Measurements from ENCODE around the gene PCDHA6.
"Not testable (repeated sequence)": the region's sequence is repeated elsewhere in the genome, so short reads cannot be mapped to it uniquely, and the experiment has no call there.

Gene PCDHA6

GRCh38 chr5:140827704-140828361 is at the start of gene PCDHA6:
TSS of gene PCDHA6 (plus strand) at chr5:140827960. CDS start at chr5:140828092, 132 bp downstream.
- no peak for DNase-seq

GRCh38 chr5:140780512-140780911 is 47.2 kb upstream of the PCDHA6 start:
- DNase-seq: no peak

DNA sequence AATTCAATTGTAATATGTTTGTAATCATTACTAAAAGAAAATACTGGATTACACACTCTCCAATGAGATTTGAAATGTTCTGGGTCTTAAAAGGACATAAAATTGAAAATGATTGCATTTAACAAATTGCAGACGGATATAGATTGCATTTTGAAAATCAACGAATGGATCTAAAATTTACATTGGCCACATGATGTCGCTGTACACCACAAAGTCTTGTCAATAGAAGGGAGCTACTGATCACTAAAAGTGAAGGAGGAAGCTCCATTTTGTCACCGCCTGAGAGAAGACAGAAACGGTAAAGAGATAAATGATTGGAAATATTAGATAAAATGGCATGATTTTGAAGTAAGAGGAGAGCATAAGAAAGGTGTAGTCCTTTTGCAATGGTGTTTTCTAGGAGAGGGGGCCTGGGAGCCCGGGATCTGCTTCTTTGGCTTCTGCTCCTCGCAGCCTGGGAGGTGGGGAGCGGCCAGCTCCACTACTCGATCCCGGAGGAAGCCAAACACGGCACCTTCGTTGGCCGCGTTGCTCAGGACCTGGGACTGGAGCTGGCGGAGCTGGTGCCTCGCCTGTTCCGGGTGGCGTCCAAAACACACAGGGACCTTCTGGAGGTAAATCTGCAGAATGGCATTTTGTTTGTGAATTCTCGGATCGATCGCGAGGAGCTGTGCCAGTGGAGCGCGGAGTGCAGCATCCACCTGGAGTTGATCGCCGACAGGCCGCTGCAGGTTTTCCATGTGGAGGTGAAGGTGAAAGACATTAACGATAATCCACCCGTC is 41.7 kb upstream of the PCDHA6 start, which contains the start of gene PCDHA1:
PCDHA1 (plus strand) TSS at position 236 of the 782 bp plus-strand sequence.
- DNase-seq: no peak

DNA sequence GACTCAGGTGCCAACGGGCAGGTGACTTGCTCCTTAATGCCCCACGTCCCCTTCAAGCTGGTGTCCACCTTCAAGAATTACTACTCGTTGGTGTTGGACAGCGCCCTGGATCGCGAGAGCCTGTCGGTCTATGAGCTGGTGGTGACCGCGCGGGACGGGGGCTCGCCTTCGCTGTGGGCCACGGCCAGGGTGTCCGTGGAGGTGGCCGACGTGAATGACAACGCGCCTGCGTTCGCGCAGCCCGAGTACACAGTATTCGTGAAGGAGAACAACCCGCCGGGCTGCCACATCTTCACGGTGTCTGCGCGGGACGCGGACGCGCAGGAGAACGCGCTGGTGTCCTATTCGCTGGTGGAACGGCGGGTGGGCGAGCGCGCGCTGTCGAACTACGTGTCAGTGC is 40.3 kb upstream of the PCDHA6 start:
- DNase-seq: not testable (repeated sequence)

GRCh38 chr5:140787849-140788504 is 39.8 kb upstream of the PCDHA6 start:
- DNase-seq: not testable (repeated sequence)

DNA sequence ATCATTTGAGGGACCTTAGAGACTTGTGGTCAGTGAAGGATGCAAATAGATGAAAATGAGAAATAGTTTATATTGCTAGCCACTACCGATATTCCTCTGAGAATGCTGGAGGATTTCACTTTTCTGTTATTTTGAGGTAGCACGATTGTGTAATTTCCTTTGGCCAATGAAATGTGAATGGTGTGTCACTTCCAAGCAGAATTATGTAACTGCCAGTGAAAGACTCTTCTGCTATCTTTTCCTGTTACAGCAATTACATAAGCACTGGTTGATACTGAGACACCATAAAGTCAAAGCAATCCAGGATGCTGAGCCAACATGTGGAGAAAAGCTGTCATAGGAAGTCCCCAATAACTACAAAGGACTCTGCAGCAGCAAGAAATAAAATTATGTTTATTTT is 36.7 kb upstream of the PCDHA6 start:
- DNase-seq: no peak

DNA sequence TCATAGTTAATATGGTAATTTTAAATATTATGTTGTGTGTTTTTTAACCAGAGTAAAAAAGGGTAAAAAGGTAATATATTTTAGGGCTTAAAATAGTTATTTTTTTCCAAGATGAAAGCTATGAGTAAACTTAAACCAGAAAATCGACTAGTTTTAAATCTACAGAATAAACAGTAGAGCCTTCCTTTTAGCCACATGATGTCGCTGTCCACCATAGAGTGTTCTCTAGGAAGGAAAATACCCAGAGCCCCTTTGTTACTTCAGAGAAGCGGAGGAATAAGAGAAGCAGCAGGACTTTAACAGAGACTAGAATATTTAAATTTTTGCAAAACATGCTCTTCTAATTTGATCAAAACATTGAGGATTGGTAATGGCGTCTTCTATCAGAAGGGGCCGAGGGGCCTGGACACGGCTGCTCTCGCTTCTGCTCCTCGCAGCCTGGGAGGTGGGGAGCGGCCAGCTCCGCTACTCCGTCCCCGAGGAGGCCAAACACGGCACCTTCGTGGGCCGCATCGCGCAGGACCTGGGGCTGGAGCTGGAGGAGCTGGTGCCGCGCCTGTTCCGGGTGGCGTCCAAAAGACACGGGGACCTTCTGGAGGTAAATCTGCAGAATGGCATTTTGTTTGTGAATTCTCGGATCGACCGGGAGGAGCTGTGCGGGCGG is 33.0 kb upstream of the PCDHA6 start, which contains the start of gene PCDHA2:
PCDHA2 (plus strand) TSS at position 258 of the 664 bp plus-strand sequence.
- no peak for DNase-seq

DNA sequence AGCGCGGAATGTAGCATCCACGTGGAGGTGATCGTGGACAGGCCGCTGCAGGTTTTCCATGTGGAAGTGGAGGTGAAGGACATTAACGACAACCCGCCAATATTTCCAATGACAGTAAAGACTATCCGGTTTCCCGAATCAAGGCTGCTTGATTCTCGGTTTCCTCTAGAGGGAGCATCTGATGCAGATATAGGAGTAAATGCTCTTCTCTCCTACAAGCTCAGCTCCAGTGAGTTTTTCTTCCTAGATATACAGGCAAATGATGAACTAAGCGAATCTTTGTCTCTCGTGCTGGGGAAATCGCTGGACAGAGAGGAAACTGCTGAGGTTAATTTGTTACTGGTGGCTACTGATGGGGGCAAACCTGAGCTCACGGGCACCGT is 32.5 kb upstream of the PCDHA6 start:
- no peak for DNase-seq

DNA sequence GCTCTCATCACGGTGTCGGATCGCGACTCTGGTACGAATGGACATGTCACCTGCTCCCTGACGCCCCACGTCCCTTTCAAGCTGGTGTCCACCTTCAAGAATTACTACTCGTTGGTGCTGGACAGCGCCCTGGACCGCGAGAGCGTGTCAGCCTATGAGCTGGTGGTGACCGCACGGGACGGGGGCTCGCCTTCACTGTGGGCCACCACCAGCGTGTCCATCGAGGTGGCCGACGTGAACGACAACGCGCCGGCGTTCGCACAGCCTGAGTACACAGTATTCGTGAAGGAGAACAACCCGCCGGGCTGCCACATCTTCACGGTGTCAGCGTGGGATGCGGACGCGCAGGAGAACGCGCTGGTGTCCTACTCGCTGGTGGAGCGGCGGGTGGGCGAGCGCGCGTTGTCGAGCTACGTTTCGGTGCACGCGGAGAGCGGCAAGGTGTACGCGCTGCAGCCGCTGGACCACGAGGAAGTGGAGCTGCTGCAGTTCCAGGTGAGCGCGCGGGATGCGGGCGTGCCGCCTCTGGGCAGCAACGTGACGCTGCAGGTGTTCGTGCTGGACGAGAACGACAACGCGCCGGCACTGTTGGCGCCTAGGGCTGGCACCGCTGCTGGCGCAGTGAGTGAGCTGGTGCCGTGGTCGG is 31.6 kb upstream of the PCDHA6 start:
- DNase-seq: not testable (repeated sequence)

DNA sequence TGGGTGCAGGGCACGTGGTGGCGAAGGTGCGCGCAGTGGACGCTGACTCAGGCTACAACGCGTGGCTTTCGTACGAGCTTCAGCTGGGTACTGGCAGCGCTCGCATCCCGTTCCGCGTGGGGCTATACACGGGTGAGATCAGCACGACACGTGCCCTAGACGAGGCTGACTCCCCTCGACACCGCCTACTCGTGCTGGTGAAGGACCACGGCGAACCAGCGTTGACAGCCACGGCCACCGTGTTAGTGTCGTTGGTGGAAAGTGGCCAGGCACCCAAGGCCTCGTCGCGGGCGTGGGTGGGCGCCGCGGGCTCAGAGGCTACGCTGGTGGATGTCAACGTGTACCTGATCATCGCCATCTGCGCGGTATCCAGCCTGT is 31.1 kb upstream of the PCDHA6 start:
- DNase-seq: no peak

DNA sequence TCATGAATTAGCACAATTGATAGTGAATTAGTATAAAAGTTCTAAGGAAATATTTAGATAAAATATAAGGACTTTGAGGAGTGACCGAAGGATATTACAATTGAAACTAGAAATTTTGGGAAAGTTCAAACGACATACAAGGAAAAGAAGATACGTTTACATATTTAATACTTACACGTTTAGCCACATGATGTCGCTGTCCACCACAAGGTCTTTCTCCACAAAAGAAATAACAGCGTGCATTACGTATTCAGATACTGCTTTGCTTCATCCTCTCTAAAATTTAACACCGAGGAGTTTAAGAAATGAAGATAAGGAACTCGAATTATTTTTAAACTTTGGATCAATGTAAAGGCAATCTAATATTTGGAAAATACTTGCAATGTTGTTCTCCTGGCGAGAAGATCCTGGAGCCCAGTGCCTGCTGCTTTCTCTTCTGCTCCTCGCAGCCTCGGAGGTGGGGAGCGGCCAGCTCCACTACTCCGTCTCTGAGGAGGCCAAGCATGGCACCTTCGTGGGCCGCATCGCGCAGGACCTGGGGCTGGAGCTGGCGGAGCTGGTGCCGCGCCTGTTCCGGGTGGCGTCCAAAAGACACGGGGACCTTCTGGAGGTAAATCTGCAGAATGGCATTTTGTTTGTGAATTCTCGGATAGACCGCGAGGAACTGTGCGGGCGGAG is 26.8 kb upstream of the PCDHA6 start, which contains the start of gene PCDHA3:
PCDHA3 (plus strand) TSS at position 242 of the 678 bp plus-strand sequence.
- DNase-seq: no peak

- no peak for DNase-seq
Observed at GRCh38 chr5:140801494-140801841, 26.3 kb upstream of the PCDHA6 start.

GRCh38 chr5:140802381-140802780 is 25.4 kb upstream of the PCDHA6 start:
- DNase-seq: not testable (repeated sequence)

- DNase-seq: peak; percentile 9
Observed at GRCh38 chr5:140802781-140803271, 24.9 kb upstream of the PCDHA6 start.

- DNase-seq: no peak
Observed at GRCh38 chr5:140806834-140807775, 20.7 kb upstream of the PCDHA6 start, which contains the start of gene PCDHA4. TSS of gene PCDHA4 (plus strand) at chr5:140807068.

DNA sequence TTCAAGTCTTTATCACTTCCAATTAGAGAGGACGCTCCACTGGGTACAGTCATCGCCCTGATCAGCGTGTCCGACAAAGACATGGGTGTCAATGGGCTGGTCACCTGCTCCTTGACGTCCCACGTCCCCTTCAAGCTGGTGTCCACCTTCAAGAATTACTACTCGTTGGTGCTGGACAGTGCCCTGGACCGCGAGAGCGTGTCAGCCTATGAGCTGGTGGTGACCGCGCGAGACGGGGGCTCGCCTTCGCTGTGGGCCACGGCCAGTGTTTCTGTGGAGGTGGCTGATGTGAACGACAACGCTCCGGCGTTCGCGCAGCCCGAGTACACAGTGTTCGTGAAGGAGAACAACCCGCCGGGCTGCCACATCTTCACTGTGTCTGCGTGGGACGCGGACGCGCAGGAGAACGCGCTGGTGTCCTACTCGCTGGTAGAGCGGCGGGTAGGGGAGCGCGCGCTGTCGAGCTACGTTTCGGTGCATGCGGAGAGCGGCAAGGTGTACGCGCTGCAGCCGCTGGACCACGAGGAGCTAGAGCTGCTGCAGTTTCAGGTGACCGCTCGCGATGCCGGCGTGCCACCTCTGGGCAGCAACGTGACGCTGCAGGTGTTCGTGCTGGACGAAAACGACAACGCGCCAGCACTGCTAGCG is 19.4 kb upstream of the PCDHA6 start:
- DNase-seq: not testable (repeated sequence)

DNA sequence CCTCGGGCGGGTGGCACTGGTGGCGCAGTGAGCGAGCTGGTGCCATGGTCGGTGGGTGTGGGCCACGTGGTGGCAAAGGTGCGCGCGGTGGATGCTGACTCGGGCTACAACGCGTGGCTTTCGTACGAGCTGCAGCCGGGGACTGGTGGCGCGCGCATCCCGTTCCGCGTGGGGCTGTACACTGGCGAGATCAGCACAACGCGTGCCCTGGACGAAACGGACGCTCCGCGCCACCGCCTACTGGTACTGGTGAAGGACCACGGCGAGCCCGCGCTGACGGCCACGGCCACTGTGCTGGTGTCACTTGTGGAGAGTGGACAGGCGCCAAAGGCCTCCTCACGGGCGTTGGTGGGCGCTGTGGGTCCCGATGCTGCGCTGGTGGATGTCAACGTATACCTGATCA is 18.9 kb upstream of the PCDHA6 start:
- DNase-seq: no peak

DNA sequence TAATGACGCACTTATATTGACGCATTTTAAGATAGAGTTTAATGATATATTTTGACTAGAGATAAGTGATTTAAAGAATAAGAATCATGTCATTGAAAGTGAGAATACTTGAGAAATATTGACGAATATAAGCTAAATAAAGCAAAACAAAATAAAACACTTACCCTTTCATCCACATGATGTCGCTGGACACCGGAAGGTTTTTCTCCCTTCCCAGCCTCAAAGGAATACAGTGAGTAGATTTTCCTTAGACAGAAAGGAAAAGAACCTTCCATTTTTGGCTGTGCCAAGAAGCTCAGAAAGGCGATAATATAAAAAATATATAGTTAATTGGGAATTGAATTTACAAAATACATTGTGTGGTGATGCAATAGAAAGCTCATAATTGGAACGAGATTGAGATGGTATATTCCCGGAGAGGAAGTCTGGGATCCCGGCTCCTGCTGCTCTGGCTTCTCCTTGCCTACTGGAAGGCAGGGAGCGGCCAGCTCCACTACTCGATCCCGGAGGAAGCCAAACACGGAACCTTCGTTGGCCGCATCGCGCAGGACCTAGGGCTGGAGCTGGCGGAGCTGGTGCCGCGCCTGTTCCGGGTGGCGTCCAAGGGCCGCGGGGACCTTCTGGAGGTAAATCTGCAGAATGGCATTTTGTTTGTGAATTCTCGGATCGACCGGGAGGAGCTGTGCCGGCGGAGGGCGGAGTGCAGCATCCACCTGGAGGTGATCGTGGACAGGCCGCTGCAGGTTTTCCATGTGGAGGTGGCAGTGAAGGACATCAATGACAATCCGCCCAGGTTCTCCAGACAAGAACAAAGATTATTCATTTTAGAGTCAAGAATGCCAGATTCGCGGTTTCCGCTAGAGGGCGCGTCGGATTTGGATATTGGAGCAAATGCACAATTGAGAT is 6.1 kb upstream of the PCDHA6 start, which contains the start of gene PCDHA5:
PCDHA5 (plus strand) TSS at position 239 of the 906 bp plus-strand sequence.
- no peak for DNase-seq

DNA sequence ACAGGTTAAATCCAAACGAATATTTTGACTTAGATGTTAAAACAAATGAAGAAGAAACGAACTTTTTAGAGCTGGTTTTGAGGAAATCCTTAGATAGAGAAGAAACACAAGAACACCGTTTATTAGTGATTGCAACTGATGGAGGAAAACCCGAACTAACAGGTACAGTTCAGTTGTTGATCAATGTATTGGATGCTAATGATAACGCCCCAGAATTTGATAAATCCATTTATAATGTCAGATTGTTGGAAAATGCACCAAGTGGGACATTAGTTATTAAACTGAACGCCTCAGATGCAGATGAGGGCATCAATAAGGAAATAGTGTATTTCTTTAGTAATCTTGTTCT is 5.5 kb upstream of the PCDHA6 start:
- no peak for DNase-seq
